Measurements from ENCODE around the gene KCTD15.

Gene KCTD15

GRCh38 chr19:33780746-33781145 lies 15.9 kb upstream of the KCTD15 start:
- H3K36me3 ChIP-seq (ENCODE audit: control insufficient read depth, insufficient read depth, low read length) = no peaks in the 10 kb centered on the region
- no peak overlapping the region for H3K27ac ChIP-seq (ENCODE audit: low read depth, low read length, severe bottlenecking)
- H3K4me3 ChIP-seq (ENCODE audit: extremely low read depth, insufficient read depth, low read length, poor library complexity, severe bottlenecking) = no peak overlapping the region
- H3K9me3 ChIP-seq (ENCODE audit: control insufficient read depth, low read length) = no peaks in the 10 kb centered on the region
- 85 to 93% methylated on average over 9 to 11 of the region's 12 CpGs for WGBS, 2 experiments (ENCODE audit: insufficient coverage in 2 of 2)
- H3K4me1 ChIP-seq (ENCODE audit: control insufficient read depth, insufficient read depth, low read length, poor library complexity, severe bottlenecking) = no peaks in the 10 kb centered on the region

- Histone ChIP-seq H3K4me1 (ENCODE audit: control insufficient read depth, insufficient read depth, low read length, poor library complexity, severe bottlenecking) (no peaks in the 10 kb centered on the region), H3K27ac (ENCODE audit: low read depth, low read length, severe bottlenecking) (no peak overlapping the region), H3K4me3 (ENCODE audit: extremely low read depth, insufficient read depth, low read length, poor library complexity, severe bottlenecking) (no peak overlapping the region), H3K9me3 (ENCODE audit: control insufficient read depth, low read length) (no peaks in the 10 kb centered on the region), H3K36me3 (ENCODE audit: control insufficient read depth, insufficient read depth, low read length) (no peaks in the 10 kb centered on the region)
- WGBS, 2 experiments (ENCODE audit: insufficient coverage in 2 of 2) = 89 to 96% methylated on average over 12 to 15 of the region's 15 CpGs
Observed at GRCh38 chr19:33781415-33781935, 15.2 kb upstream of the KCTD15 start.

GRCh38 chr19:33781996-33782395 lies 14.7 kb upstream of the KCTD15 start:
- H3K4me1 ChIP-seq (ENCODE audit: control insufficient read depth, insufficient read depth, low read length, poor library complexity, severe bottlenecking) = no peaks in the 10 kb centered on the region
- no peak overlapping the region for H3K27ac ChIP-seq (ENCODE audit: low read depth, low read length, severe bottlenecking)
- WGBS, 2 experiments (ENCODE audit: insufficient coverage in 2 of 2) = 86 to 93% methylated on average over 2 to 3 of the region's 5 CpGs
- no peaks in the 10 kb centered on the region for H3K36me3 ChIP-seq (ENCODE audit: control insufficient read depth, insufficient read depth, low read length)
- H3K4me3 ChIP-seq (ENCODE audit: extremely low read depth, insufficient read depth, low read length, poor library complexity, severe bottlenecking) = no peak overlapping the region
- H3K9me3 ChIP-seq (ENCODE audit: control insufficient read depth, low read length) = no peaks in the 10 kb centered on the region

GRCh38 chr19:33784432-33784831 lies 12.2 kb upstream of the KCTD15 start:
- Histone ChIP-seq H3K36me3 (ENCODE audit: control insufficient read depth, insufficient read depth, low read length) (no peaks in the 10 kb centered on the region), H3K4me3 (ENCODE audit: extremely low read depth, insufficient read depth, low read length, poor library complexity, severe bottlenecking) (no peak overlapping the region), H3K4me1 (ENCODE audit: control insufficient read depth, insufficient read depth, low read length, poor library complexity, severe bottlenecking) (no peaks in the 10 kb centered on the region), H3K27ac (ENCODE audit: low read depth, low read length, severe bottlenecking) (no peak overlapping the region), H3K9me3 (ENCODE audit: control insufficient read depth, low read length) (no peaks in the 10 kb centered on the region)
- 91% methylated on average over 5 of the region's 5 CpGs for WGBS, 2 experiments (ENCODE audit: insufficient coverage in 2 of 2)

GRCh38 chr19:33785795-33786194 lies 10.9 kb upstream of the KCTD15 start:
- Histone ChIP-seq H3K27ac (ENCODE audit: low read depth, low read length, severe bottlenecking) (no peak overlapping the region), H3K9me3 (ENCODE audit: control insufficient read depth, low read length) (no peaks in the 10 kb centered on the region), H3K4me3 (ENCODE audit: extremely low read depth, insufficient read depth, low read length, poor library complexity, severe bottlenecking) (no peak overlapping the region), H3K4me1 (ENCODE audit: control insufficient read depth, insufficient read depth, low read length, poor library complexity, severe bottlenecking) (no peaks in the 10 kb centered on the region), H3K36me3 (ENCODE audit: control insufficient read depth, insufficient read depth, low read length) (no peaks in the 10 kb centered on the region)
- WGBS, 2 experiments (ENCODE audit: insufficient coverage in 2 of 2) = 97 to 98% methylated on average over 4 to 6 of the region's 6 CpGs

- H3K4me3 ChIP-seq (ENCODE audit: extremely low read depth, insufficient read depth, low read length, poor library complexity, severe bottlenecking) = no peak overlapping the region
- H3K9me3 ChIP-seq (ENCODE audit: control insufficient read depth, low read length) = no peaks in the 10 kb centered on the region
- no peaks in the 10 kb centered on the region for H3K4me1 ChIP-seq (ENCODE audit: control insufficient read depth, insufficient read depth, low read length, poor library complexity, severe bottlenecking)
- H3K27ac ChIP-seq (ENCODE audit: low read depth, low read length, severe bottlenecking) = no peak overlapping the region
- 54 to 57% methylated on average over 4 of the region's 4 CpGs for WGBS, 2 experiments (ENCODE audit: insufficient coverage in 2 of 2)
- no peaks in the 10 kb centered on the region for H3K36me3 ChIP-seq (ENCODE audit: control insufficient read depth, insufficient read depth, low read length)
Observed at GRCh38 chr19:33788676-33789075, 8.0 kb upstream of the KCTD15 start.

GRCh38 chr19:33789344-33789743 lies 7.3 kb upstream of the KCTD15 start:
- Histone ChIP-seq H3K9me3 (ENCODE audit: control insufficient read depth, low read length) (no peaks in the 10 kb centered on the region), H3K4me1 (ENCODE audit: control insufficient read depth, insufficient read depth, low read length, poor library complexity, severe bottlenecking) (peaks cover 2% of the 10 kb centered on the region), H3K36me3 (ENCODE audit: control insufficient read depth, insufficient read depth, low read length) (no peaks in the 10 kb centered on the region), H3K27ac (ENCODE audit: low read depth, low read length, severe bottlenecking) (no peak overlapping the region), H3K4me3 (ENCODE audit: extremely low read depth, insufficient read depth, low read length, poor library complexity, severe bottlenecking) (no peak overlapping the region)
- WGBS, 2 experiments (ENCODE audit: insufficient coverage in 2 of 2) = 73 to 93% methylated on average over 4 to 5 of the region's 5 CpGs

GRCh38 chr19:33794683-33795369 lies 1.8 kb upstream of the KCTD15 start:
- Histone ChIP-seq H3K27ac (ENCODE audit: low read depth, low read length, severe bottlenecking) (peak overlapping the region; percentile 97), H3K4me3 (ENCODE audit: extremely low read depth, insufficient read depth, low read length, poor library complexity, severe bottlenecking) (peak overlapping the region; percentile 90), H3K36me3 (ENCODE audit: control insufficient read depth, insufficient read depth, low read length) (peaks cover 6% of the 10 kb centered on the region), H3K4me1 (ENCODE audit: control insufficient read depth, insufficient read depth, low read length, poor library complexity, severe bottlenecking) (peaks cover 17% of the 10 kb centered on the region), H3K9me3 (ENCODE audit: control insufficient read depth, low read length) (no peaks in the 10 kb centered on the region)
- WGBS, 2 experiments (ENCODE audit: insufficient coverage in 2 of 2) = 6 to 7% methylated on average over 9 to 16 of the region's 32 CpGs

- peaks cover 14% of the 10 kb centered on the region for H3K36me3 ChIP-seq (ENCODE audit: control insufficient read depth, insufficient read depth, low read length)
- H3K9me3 ChIP-seq (ENCODE audit: control insufficient read depth, low read length) = no peaks in the 10 kb centered on the region
- peak overlapping the region; percentile 90 for H3K4me3 ChIP-seq (ENCODE audit: extremely low read depth, insufficient read depth, low read length, poor library complexity, severe bottlenecking)
- H3K4me1 ChIP-seq (ENCODE audit: control insufficient read depth, insufficient read depth, low read length, poor library complexity, severe bottlenecking) = peaks cover 19% of the 10 kb centered on the region
- WGBS, 2 experiments (ENCODE audit: insufficient coverage in 2 of 2) = 0 to 1% methylated on average over 45 to 66 of the region's 92 CpGs
- H3K27ac ChIP-seq (ENCODE audit: low read depth, low read length, severe bottlenecking) = peak overlapping the region; percentile 97
Observed at GRCh38 chr19:33795370-33796163, 1.1 kb upstream of the KCTD15 start.

GRCh38 chr19:33797802-33798671 lies 1.4 kb downstream of the KCTD15 start:
- Histone ChIP-seq H3K9me3 (ENCODE audit: control insufficient read depth, low read length) (no peaks in the 10 kb centered on the region), H3K4me1 (ENCODE audit: control insufficient read depth, insufficient read depth, low read length, poor library complexity, severe bottlenecking) (peaks cover 22% of the 10 kb centered on the region), H3K27ac (ENCODE audit: low read depth, low read length, severe bottlenecking) (peak overlapping the region; percentile 86), H3K4me3 (ENCODE audit: extremely low read depth, insufficient read depth, low read length, poor library complexity, severe bottlenecking) (peak overlapping the region; percentile 90), H3K36me3 (ENCODE audit: control insufficient read depth, insufficient read depth, low read length) (peaks cover 39% of the 10 kb centered on the region)
- WGBS, 2 experiments (ENCODE audit: insufficient coverage in 2 of 2) = 0 to 1% methylated on average over 24 to 31 of the region's 61 CpGs

All from mesodermal cell (in vitro differentiated cells).